ENCODE results near the gene FBLN1. TPM values are rescaled to one million over a fixed set of nuclear protein-coding genes. Genes with fewer than 3 reads are reported as not detected.

The FBLN1 gene
- total and polyA plus RNA-seq, 9 of the 15 experiments (the other 6 are each of a cell fraction or from before 2014, with no cell fraction given): 0.66 TPM; not detected in 8

DNA sequence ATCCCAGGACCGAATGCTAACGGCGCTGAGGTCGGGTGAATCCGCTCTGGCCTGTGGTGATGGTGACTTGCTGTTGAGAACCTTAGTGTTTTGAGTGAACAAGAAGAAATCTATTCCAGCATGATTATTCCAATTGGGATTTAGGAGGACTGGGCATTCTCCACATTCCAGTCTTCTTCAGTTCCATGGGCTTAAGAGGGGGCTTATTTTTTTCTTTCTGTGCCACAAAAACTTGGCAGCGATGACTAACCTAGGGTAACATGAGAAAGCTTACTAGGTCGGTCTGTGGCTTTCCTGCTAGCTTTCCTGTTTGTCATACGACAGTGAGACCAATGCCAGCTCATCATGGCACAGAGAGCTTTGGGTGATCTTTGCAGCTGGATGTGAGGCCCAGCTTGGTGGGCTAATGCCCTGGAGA, 106.1 kb downstream of the FBLN1 start:
- peaks cover 7 to 23% of the 10 kb centered on the region in 2 experiments; a peak in 4 of 5 replicates for H3K27me3 ChIP-seq (ENCODE audit: control insufficient read depth in 2 of 2, insufficient read depth in 2 of 2, low read length in 2 of 2)
- BruUV-seq (replicated peaks): no TSS peak
- intact Hi-C loops (cut with micrococcal nuclease) (no loop called here), in situ Hi-C loops (cut with MboI) (no loop called here)
- H3K4me2 ChIP-seq (ENCODE audit: insufficient read depth, low read length): no peak overlapping the region
- ATAC-seq: no peak
- H3K36me3 ChIP-seq (ENCODE audit: control insufficient read depth, insufficient read depth, low read length): no peaks in the 10 kb centered on the region
- H4K20me1 ChIP-seq (replicated peaks; ENCODE audit: control insufficient read depth, insufficient read depth, low read length): no peaks in the 10 kb centered on the region
- DNase-seq (ENCODE audit: extremely low read depth in 1 of 4, low spot score in 3 of 4): no peak
- no peak overlapping the region for H3K27ac ChIP-seq (ENCODE audit: extremely low read depth, low read depth, low read length)
- WGBS (ENCODE audit: insufficient coverage, low coverage, missing lambda C conversion rate): 9% methylated on average over 6 of the region's 8 CpGs
- CTCF ChIA-PET (ENCODE audit: low intra/inter-chr PET ratio): no interaction called here
- no peaks in the 10 kb centered on the region for H3K79me2 ChIP-seq (ENCODE audit: control insufficient read depth, insufficient read depth, low read length)
- no peak for FAIRE-seq
- H2AFZ ChIP-seq (ENCODE audit: low read depth, low read length): no peak overlapping the region
- POLR2A ChIA-PET: no interaction called here
- H3K9me3 ChIP-seq (replicated peaks; ENCODE audit: control insufficient read depth, insufficient read depth, low read depth, low read length): no peaks in the 10 kb centered on the region
- no peak overlapping the region for H3K4me3 ChIP-seq
- no peak overlapping the region for H3K9ac ChIP-seq (ENCODE audit: insufficient read depth in 1 of 2, low read depth in 2 of 2, low read length in 2 of 2)
- H3K9me1 ChIP-seq (ENCODE audit: control insufficient read depth, insufficient read depth, low read length): no peaks in the 10 kb centered on the region
- no peaks in the 10 kb centered on the region; a peak in 1 of 5 replicates for H3K4me1 ChIP-seq (replicated peaks in 1 of 2; ENCODE audit: control insufficient read depth in 2 of 2, insufficient read depth in 2 of 2, low read length in 2 of 2)
- no peak for TF ChIP-seq TARDBP (IDR thresholded peaks at IDR 0.05)
- no peak for TF ChIP-seq DDX20 (tag; IDR thresholded peaks at IDR 0.05; ENCODE audit: low read depth)
- no peak for TF ChIP-seq LARP7 (IDR thresholded peaks at IDR 0.05)
- TF ChIP-seq ZNF217 (CRISPR knock-in tag; IDR thresholded peaks at IDR 0.05): no peak
- no peak for TF ChIP-seq HOXB6 (CRISPR knock-in tag; IDR thresholded peaks at IDR 0.05; ENCODE audit: borderline replicate concordance)
- no peak for TF ChIP-seq MCM3 (IDR thresholded peaks at IDR 0.05)
- TF ChIP-seq HNRNPLL (IDR thresholded peaks at IDR 0.05; ENCODE audit: low read depth, low read length, poor library complexity, severe bottlenecking): no peak
- no peak for TF ChIP-seq SNIP1 (IDR thresholded peaks at IDR 0.05; ENCODE audit: low read depth)
- TF ChIP-seq ESRRA (IDR thresholded peaks at IDR 0.05; ENCODE audit: borderline replicate concordance, low read depth): no peak
- no peak for TF ChIP-seq FOSL1 (tag; conservative IDR thresholded peaks at IDR 0.05)
- TF ChIP-seq KAT7 (CRISPR knock-in tag; IDR thresholded peaks at IDR 0.05; ENCODE audit: borderline replicate concordance): no peak
- TF ChIP-seq, protein P1, sequence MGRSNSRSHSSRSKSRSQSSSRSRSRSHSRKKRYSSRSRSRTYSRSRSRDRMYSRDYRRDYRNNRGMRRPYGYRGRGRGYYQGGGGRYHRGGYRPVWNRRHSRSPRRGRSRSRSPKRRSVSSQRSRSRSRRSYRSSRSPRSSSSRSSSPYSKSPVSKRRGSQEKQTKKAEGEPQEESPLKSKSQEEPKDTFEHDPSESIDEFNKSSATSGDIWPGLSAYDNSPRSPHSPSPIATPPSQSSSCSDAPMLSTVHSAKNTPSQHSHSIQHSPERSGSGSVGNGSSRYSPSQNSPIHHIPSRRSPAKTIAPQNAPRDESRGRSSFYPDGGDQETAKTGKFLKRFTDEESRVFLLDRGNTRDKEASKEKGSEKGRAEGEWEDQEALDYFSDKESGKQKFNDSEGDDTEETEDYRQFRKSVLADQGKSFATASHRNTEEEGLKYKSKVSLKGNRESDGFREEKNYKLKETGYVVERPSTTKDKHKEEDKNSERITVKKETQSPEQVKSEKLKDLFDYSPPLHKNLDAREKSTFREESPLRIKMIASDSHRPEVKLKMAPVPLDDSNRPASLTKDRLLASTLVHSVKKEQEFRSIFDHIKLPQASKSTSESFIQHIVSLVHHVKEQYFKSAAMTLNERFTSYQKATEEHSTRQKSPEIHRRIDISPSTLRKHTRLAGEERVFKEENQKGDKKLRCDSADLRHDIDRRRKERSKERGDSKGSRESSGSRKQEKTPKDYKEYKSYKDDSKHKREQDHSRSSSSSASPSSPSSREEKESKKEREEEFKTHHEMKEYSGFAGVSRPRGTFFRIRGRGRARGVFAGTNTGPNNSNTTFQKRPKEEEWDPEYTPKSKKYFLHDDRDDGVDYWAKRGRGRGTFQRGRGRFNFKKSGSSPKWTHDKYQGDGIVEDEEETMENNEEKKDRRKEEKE (IDR thresholded peaks at IDR 0.05; ENCODE audit: borderline replicate concordance in 1 of 2, control insufficient read depth in 1 of 2, low read depth in 2 of 2, low read length in 1 of 2): no peak

Measured in K562 (cell line).